Measurements from ENCODE around the gene MAPK6.

- TF ChIP-seq CTCF (IDR thresholded peaks at IDR 0.05) (no peak), POLR2A (IDR thresholded peaks at IDR 0.05) (no peak)
Measured at GRCh38 chr15:51970132-51970817, 48.7 kb upstream of the MAPK6 start.

Data from lower leg skin (tissue), 3 donors.